Activated CD4-positive, alpha-beta memory T cell treated with anti-CD3 and anti-CD28 coated beads for 36 hours (primary cell): ENCODE results near the gene HOXD13. TPM values are rescaled to one million over a fixed set of nuclear protein-coding genes. Genes with fewer than 3 reads are reported as not detected.
A peak's percentile ranks its signal among the peaks of the same experiment; 100 is the strongest.

Source experiments
- CTCF ChIA-PET: fragments of 350-600 bp; sonication (Branson Sonifier 250); formaldehyde crosslinking; loops from one replicate; lab custom pipeline; 2021; ENCODE audit warnings: antibody characterized with exemption, inconsistent platforms; lab: Charles Lee
- POLR2A ChIA-PET: fragments of 350-600 bp; sonication (Branson Sonifier 250); formaldehyde crosslinking; loops from one replicate; lab custom pipeline; 2021; ENCODE audit warnings: antibody characterized with exemption; lab: Charles Lee
- DNase-seq: peaks from one replicate; pipeline ENCODE4 v3.0.0-alpha.2; 2020
- H3K27ac Mint-ChIP-seq: one replicate; pipeline ENCODE4 v1.8.0; 2021; ENCODE audit warnings: mixed read lengths
- H3K27me3 Mint-ChIP-seq: one replicate; pipeline ENCODE4 v1.8.0; 2021; ENCODE audit warnings: mixed read lengths
- H3K36me3 Mint-ChIP-seq: one replicate; pipeline ENCODE4 v1.8.0; 2021; ENCODE audit warnings: mixed read lengths
- H3K4me1 Mint-ChIP-seq: one replicate; pipeline ENCODE4 v1.8.0; 2021; ENCODE audit warnings: low read depth, mixed read lengths
- H3K4me3 Mint-ChIP-seq: one replicate; pipeline ENCODE4 v1.8.0; 2021; ENCODE audit warnings: mild to moderate bottlenecking, mixed read lengths
- H3K9me3 Mint-ChIP-seq: one replicate; pipeline ENCODE4 v1.8.0; 2021; ENCODE audit warnings: mixed read lengths
- intact Hi-C: fragments of 100-400 bp; cut with micrococcal nuclease; formaldehyde crosslinking; loops from one replicate; pipeline ENCODE4 v1.15.1; 2023
- total RNA-seq, 2 experiments: library from RNA; stranded (reverse); gene quantifications; one replicate each; pipeline ENCODE4 v1.2.3, GENCODE V29; 2021

Gene HOXD13
- total RNA-seq, 2 experiments from 2014 or later = not detected

GRCh38 chr2:176105078-176105729 lies 12.7 kb downstream of the HOXD13 start:
- POLR2A ChIA-PET = no interaction called here
- H3K9me3 Mint-ChIP-seq = no peaks in the 10 kb centered on the region
- H3K4me3 Mint-ChIP-seq = no peak overlapping the region

GRCh38 chr2:176105730-176106580 lies 13.4 kb downstream of the HOXD13 start:
- CTCF ChIA-PET = no interaction called here
- intact Hi-C loops = no loop called here
- H3K27ac Mint-ChIP-seq = no peak overlapping the region

More at GRCh38 chr2:176105078-176105729, 12.7 kb downstream of the HOXD13 start:
- Mint-ChIP-seq H3K4me1 (peaks cover 30% of the 10 kb centered on the region), H3K27me3 (peaks cover 84% of the 10 kb centered on the region), H3K27ac (no peak overlapping the region), H3K36me3 (peaks cover 5% of the 10 kb centered on the region)
- CTCF ChIA-PET = interaction anchor here (1.0 kb wide), 2 partner anchors 9 to 36 kb away, joined by 3 read pairs; no protein-coding TSS in a partner anchor
- intact Hi-C loops = no loop called here
- DNase-seq = no peak

GRCh38 chr2:176106581-176107539 lies 14.3 kb downstream of the HOXD13 start, which contains the start of gene HOXD11:
Gene HOXD11 (plus strand): TSS chr2:176107280. CDS start chr2:176107356, 76 bp downstream.
- POLR2A ChIA-PET = no interaction called here
- Mint-ChIP-seq H3K4me1 (peaks cover 30% of the 10 kb centered on the region), H3K36me3 (peaks cover 5% of the 10 kb centered on the region), H3K27ac (no peak within 1 kb of the TSS), H3K27me3 (peaks cover 82% of the 10 kb centered on the region), H3K4me3 (peak within 1 kb of the TSS; percentile 12), H3K9me3 (no peaks in the 10 kb centered on the region)
- intact Hi-C loops = no loop called here
- CTCF ChIA-PET = no interaction called here
- DNase-seq = no peak

More at GRCh38 chr2:176105730-176106580, 13.4 kb downstream of the HOXD13 start:
- H3K4me3 Mint-ChIP-seq = no peak overlapping the region
- no peak for DNase-seq
- peaks cover 5% of the 10 kb centered on the region for H3K36me3 Mint-ChIP-seq
- H3K27me3 Mint-ChIP-seq = peaks cover 82% of the 10 kb centered on the region
- POLR2A ChIA-PET = no interaction called here
- no peaks in the 10 kb centered on the region for H3K9me3 Mint-ChIP-seq
- peaks cover 30% of the 10 kb centered on the region for H3K4me1 Mint-ChIP-seq

DNA sequence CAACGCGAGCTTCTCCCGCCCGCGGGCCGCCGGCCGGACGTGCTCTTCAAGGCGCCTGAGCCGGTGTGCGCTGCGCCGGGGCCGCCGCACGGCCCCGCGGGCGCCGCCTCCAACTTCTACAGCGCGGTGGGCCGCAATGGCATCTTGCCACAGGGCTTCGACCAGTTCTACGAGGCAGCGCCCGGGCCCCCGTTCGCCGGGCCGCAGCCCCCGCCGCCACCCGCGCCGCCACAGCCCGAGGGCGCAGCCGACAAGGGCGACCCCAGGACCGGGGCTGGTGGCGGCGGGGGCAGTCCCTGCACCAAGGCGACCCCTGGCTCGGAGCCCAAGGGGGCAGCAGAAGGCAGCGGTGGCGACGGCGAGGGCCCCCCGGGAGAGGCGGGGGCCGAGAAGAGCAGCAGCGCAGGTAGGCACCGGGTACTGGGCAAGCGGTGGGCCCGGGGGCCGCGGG lies 15.2 kb downstream of the HOXD13 start:
- no peak for DNase-seq
- intact Hi-C loops = no loop called here
- Mint-ChIP-seq H3K27me3 (peaks cover 80% of the 10 kb centered on the region), H3K4me3 (no peak overlapping the region), H3K4me1 (peaks cover 30% of the 10 kb centered on the region), H3K36me3 (peaks cover 5% of the 10 kb centered on the region), H3K27ac (no peak overlapping the region), H3K9me3 (no peaks in the 10 kb centered on the region)
- CTCF ChIA-PET = no interaction called here
- POLR2A ChIA-PET = no interaction called here

GRCh38 chr2:176109192-176109901 lies 16.8 kb downstream of the HOXD13 start:
- no peak for DNase-seq
- H3K4me3 Mint-ChIP-seq = no peak overlapping the region
- ChIA-PET CTCF (interaction anchor here (1.6 to 1.8 kb wide), 3 partner anchors 11 to 346 kb away, joined by 7 to 8 read pairs (median 7); no protein-coding TSS in a partner anchor), POLR2A (no interaction called here)
- peaks cover 26% of the 10 kb centered on the region for H3K4me1 Mint-ChIP-seq
- peaks cover 84% of the 10 kb centered on the region for H3K27me3 Mint-ChIP-seq
- intact Hi-C loops = no loop called here
- no peak overlapping the region for H3K27ac Mint-ChIP-seq
- H3K36me3 Mint-ChIP-seq = peaks cover 5% of the 10 kb centered on the region
- H3K9me3 Mint-ChIP-seq = no peaks in the 10 kb centered on the region

GRCh38 chr2:176109946-176110345 lies 17.4 kb downstream of the HOXD13 start:
- H3K36me3 Mint-ChIP-seq = peaks cover 5% of the 10 kb centered on the region
- POLR2A ChIA-PET = no interaction called here
- intact Hi-C loops = loop anchor here (2.0 to 5.0 kb wide), 2 partner anchors 25 to 52 kb away; no protein-coding TSS in a partner anchor
- no peaks in the 10 kb centered on the region for H3K9me3 Mint-ChIP-seq
- peaks cover 23% of the 10 kb centered on the region for H3K4me1 Mint-ChIP-seq
- no peak overlapping the region for H3K4me3 Mint-ChIP-seq
- peaks cover 84% of the 10 kb centered on the region for H3K27me3 Mint-ChIP-seq
- H3K27ac Mint-ChIP-seq = no peak overlapping the region
- CTCF ChIA-PET = interaction anchor here (0.8 to 1.9 kb wide), 6 partner anchors 10 to 542 kb away, joined by 3 to 8 read pairs (median 7); no protein-coding TSS in a partner anchor
- DNase-seq = no peak

GRCh38 chr2:176110415-176111308 lies 18.1 kb downstream of the HOXD13 start:
- peaks cover 18% of the 10 kb centered on the region for H3K4me1 Mint-ChIP-seq
- POLR2A ChIA-PET = no interaction called here
- peak overlapping the region; percentile 8 for H3K4me3 Mint-ChIP-seq
- no peak for DNase-seq
- H3K36me3 Mint-ChIP-seq = peaks cover 5% of the 10 kb centered on the region
- no peak overlapping the region for H3K27ac Mint-ChIP-seq
- intact Hi-C loops = loop anchor here (2.0 to 5.0 kb wide), 2 partner anchors 26 to 52 kb away; no protein-coding TSS in a partner anchor
- H3K9me3 Mint-ChIP-seq = no peaks in the 10 kb centered on the region
- CTCF ChIA-PET = interaction anchor here (0.8 to 1.9 kb wide), 9 partner anchors 8 to 1037 kb away, joined by 3 to 13 read pairs (median 7); no protein-coding TSS in a partner anchor
- peaks cover 81% of the 10 kb centered on the region for H3K27me3 Mint-ChIP-seq

- DNase-seq = peak; percentile 49
- ChIA-PET POLR2A (no interaction called here), CTCF (interaction anchor here (1.0 to 1.9 kb wide), 7 partner anchors 8 to 541 kb away, joined by 3 to 13 read pairs (median 7); no protein-coding TSS in a partner anchor)
- Mint-ChIP-seq H3K4me3 (peak overlapping the region; percentile 8), H3K4me1 (peaks cover 13% of the 10 kb centered on the region), H3K27me3 (peaks cover 80% of the 10 kb centered on the region), H3K36me3 (peaks cover 5% of the 10 kb centered on the region), H3K9me3 (no peaks in the 10 kb centered on the region), H3K27ac (no peak overlapping the region)
- intact Hi-C loops = loop anchor here (2.0 to 5.0 kb wide), 2 partner anchors 26 to 51 kb away; no protein-coding TSS in a partner anchor
Measured at GRCh38 chr2:176111309-176111663, 18.8 kb downstream of the HOXD13 start.

- no peak for DNase-seq
- Mint-ChIP-seq H3K27me3 (peaks cover 84% of the 10 kb centered on the region), H3K4me1 (peaks cover 10% of the 10 kb centered on the region), H3K4me3 (no peak overlapping the region), H3K36me3 (peaks cover 10% of the 10 kb centered on the region), H3K27ac (no peak overlapping the region), H3K9me3 (no peaks in the 10 kb centered on the region)
- intact Hi-C loops = loop anchor here (2.0 to 5.0 kb wide), 2 partner anchors 27 to 50 kb away; no protein-coding TSS in a partner anchor
- CTCF ChIA-PET = interaction anchor here (1.6 to 1.9 kb wide), 2 partner anchors 15 to 20 kb away, joined by 8 to 13 read pairs; no protein-coding TSS in a partner anchor
- POLR2A ChIA-PET = no interaction called here
Measured at GRCh38 chr2:176111846-176112374, 19.4 kb downstream of the HOXD13 start.
